ENCODE results near the gene ASB7.
"Not testable (repeated sequence)": the region's sequence is repeated elsewhere in the genome, so short reads cannot be mapped to it uniquely, and the experiment has no call there.

The ASB7 gene

GRCh38 chr15:100651253-100651652 is 48.9 kb downstream of the ASB7 start:
- no peak for DNase-seq (ENCODE audit: low read depth, low spot score)

- no peak for DNase-seq (ENCODE audit: low read depth, low spot score)
These were observed 49.7 kb downstream of the ASB7 start for GRCh38 chr15:100652116-100652515.

GRCh38 chr15:100653608-100654007 is 51.2 kb downstream of the ASB7 start:
- no peak for DNase-seq (ENCODE audit: low read depth, low spot score)

GRCh38 chr15:100658895-100659294 is 56.5 kb downstream of the ASB7 start:
- DNase-seq (ENCODE audit: low read depth, low spot score): no peak

- DNase-seq (ENCODE audit: low read depth, low spot score): no peak
These were observed 58.8 kb downstream of the ASB7 start for GRCh38 chr15:100661156-100661555.

- DNase-seq (ENCODE audit: low read depth, low spot score): no peak
These were observed 60.9 kb downstream of the ASB7 start for GRCh38 chr15:100663086-100663914.

- no peak for DNase-seq (ENCODE audit: low read depth, low spot score)
These were observed 61.5 kb downstream of the ASB7 start for GRCh38 chr15:100663915-100664281.

GRCh38 chr15:100665570-100665969 is 63.2 kb downstream of the ASB7 start:
- no peak for DNase-seq (ENCODE audit: low read depth, low spot score)

- no peak for DNase-seq (ENCODE audit: low read depth, low spot score)
These were observed 65.3 kb downstream of the ASB7 start for GRCh38 chr15:100667405-100668347.

GRCh38 chr15:100668348-100668745 is 66.0 kb downstream of the ASB7 start:
- no peak for DNase-seq (ENCODE audit: low read depth, low spot score)

GRCh38 chr15:100669260-100669659 is 66.9 kb downstream of the ASB7 start:
- DNase-seq (ENCODE audit: low read depth, low spot score): no peak

GRCh38 chr15:100670505-100671021 is 68.2 kb downstream of the ASB7 start:
- DNase-seq (ENCODE audit: low read depth, low spot score): no peak

- no peak for DNase-seq (ENCODE audit: low read depth, low spot score)
These were observed 68.8 kb downstream of the ASB7 start for GRCh38 chr15:100671124-100671680.

- no peak for DNase-seq (ENCODE audit: low read depth, low spot score)
These were observed 69.6 kb downstream of the ASB7 start for GRCh38 chr15:100671858-100672543.

- DNase-seq (ENCODE audit: low read depth, low spot score): no peak
These were observed 70.6 kb downstream of the ASB7 start for GRCh38 chr15:100672959-100673358.

GRCh38 chr15:100679151-100679550 is 76.8 kb downstream of the ASB7 start:
- not testable (repeated sequence) for DNase-seq (ENCODE audit: low read depth, low spot score)

GRCh38 chr15:100680726-100681125 is 78.3 kb downstream of the ASB7 start:
- no peak for DNase-seq (ENCODE audit: low read depth, low spot score)

- no peak for DNase-seq (ENCODE audit: low read depth, low spot score)
These were observed 79.0 kb downstream of the ASB7 start for GRCh38 chr15:100681335-100681746.

GRCh38 chr15:100682468-100682867 is 80.1 kb downstream of the ASB7 start:
- DNase-seq (ENCODE audit: low read depth, low spot score): no peak

- no peak for DNase-seq (ENCODE audit: low read depth, low spot score)
These were observed 81.0 kb downstream of the ASB7 start for GRCh38 chr15:100683434-100683833.

GRCh38 chr15:100684591-100684990 is 82.2 kb downstream of the ASB7 start:
- DNase-seq (ENCODE audit: low read depth, low spot score): no peak
